ENCODE measurements around the gene PET100. TPM values are rescaled to one million over a fixed set of nuclear protein-coding genes. Genes with fewer than 3 reads are reported as not detected.
A peak's percentile ranks its signal among the peaks of the same experiment; 100 is the strongest.

Gene PET100
- total and polyA plus RNA-seq, 2 experiments from 2014 or later, result 8.6 to 636 TPM

- TF ChIP-seq ZNF462 (CRISPR knock-in tag; IDR thresholded peaks at IDR 0.05) (no peak), ZNF331 (CRISPR knock-in tag; IDR thresholded peaks at IDR 0.05; ENCODE audit: low read depth) (no peak), CREB1 (CRISPR knock-in tag; IDR thresholded peaks at IDR 0.05; ENCODE audit: low read depth) (no peak), EZH2 (IDR thresholded peaks at IDR 0.05; ENCODE audit: low read depth, unreplicated experiment) (no peak), NANOG (IDR thresholded peaks at IDR 0.05; ENCODE audit: borderline replicate concordance) (no peak)
Observed at GRCh38 chr19:7596211-7596937, 33.2 kb upstream of the PET100 start (continued).

GRCh38 chr19:7597689-7598088 is 31.9 kb upstream of the PET100 start:
- no peak for ATAC-seq
- peak overlapping the region; percentile 87; the same call in 1 of the 2 replicates for H3K4me3 ChIP-seq
- TF ChIP-seq NANOG (IDR thresholded peaks at IDR 0.05; ENCODE audit: borderline replicate concordance), result no peak
- no peak for TF ChIP-seq ZNF114 (CRISPR knock-in tag; IDR thresholded peaks at IDR 0.05)
- no peak for TF ChIP-seq POLR2AphosphoS5 (IDR thresholded peaks at IDR 0.05; ENCODE audit: low read depth)
- no peak for TF ChIP-seq EZH2phosphoT487 (IDR thresholded peaks at IDR 0.05; ENCODE audit: unreplicated experiment)
- no peak for TF ChIP-seq EZH2 (IDR thresholded peaks at IDR 0.05; ENCODE audit: low read depth, unreplicated experiment)
- TF ChIP-seq CREB1 (CRISPR knock-in tag; IDR thresholded peaks at IDR 0.05; ENCODE audit: low read depth), result no peak
- TF ChIP-seq ETS1 (IDR thresholded peaks at IDR 0.05), result no peak
- TF ChIP-seq ZNF331 (CRISPR knock-in tag; IDR thresholded peaks at IDR 0.05; ENCODE audit: low read depth), result no peak

More at GRCh38 chr19:7597689-7598088, 31.9 kb upstream of the PET100 start:
- Mint-ChIP-seq H3K9me3 (no peaks in the 10 kb centered on the region), H3K27me3 (ENCODE audit: insufficient read depth, low read depth, poor library complexity) (peaks cover 12% of the 10 kb centered on the region), H3K27ac (no peak overlapping the region), H3K36me3 (ENCODE audit: low read depth) (peaks cover 9% of the 10 kb centered on the region; the same call in 2 of the 3 replicates), H3K4me3 (peak overlapping the region; percentile 76), H3K4me1 (peaks cover 24% of the 10 kb centered on the region)
- Histone ChIP-seq H4K20me1 (replicated peaks; ENCODE audit: insufficient read depth) (peaks cover 21% of the 10 kb centered on the region), H3F3A (replicated peaks; ENCODE audit: low read depth) (0 out of 2 replicates have a peak, but pooled peaks cover 2% of the 10 kb centered on the region), H3K27me3 (ENCODE audit: insufficient read depth) (peaks cover 6% of the 10 kb centered on the region; the same call in 1 of the 2 replicates), H3K4me2 (peak overlapping the region; percentile 96; the same call in 1 of the 2 replicates), H3K79me2 (replicated peaks; ENCODE audit: insufficient read depth) (peaks cover 32% of the 10 kb centered on the region), H3K36me3 (ENCODE audit: insufficient read depth) (no peaks in the 10 kb centered on the region), H3K9me2 (ENCODE audit: insufficient read depth) (no peaks in the 10 kb centered on the region), H3K4me1 (ENCODE audit: insufficient read depth) (peaks cover 15% of the 10 kb centered on the region), H2AFZ (no peak overlapping the region), H3K27ac (ENCODE audit: low read depth) (no peak overlapping the region)
- no peak for DNase-seq (ENCODE audit: low spot score)
